Middle frontal gyrus (tissue), 1 donor: ENCODE data around the gene HTR2B.
"Not testable (repeated sequence)": the region's sequence is repeated elsewhere in the genome, so short reads cannot be mapped to it uniquely, and the experiment has no call there.

Experiments used
- DNase-seq: peaks from one replicate; pipeline ENCODE4 v3.0.0-alpha.2; 2015; ENCODE audit warnings: low spot score; ENCODE audit errors: extremely low spot score

The HTR2B gene

DNA sequence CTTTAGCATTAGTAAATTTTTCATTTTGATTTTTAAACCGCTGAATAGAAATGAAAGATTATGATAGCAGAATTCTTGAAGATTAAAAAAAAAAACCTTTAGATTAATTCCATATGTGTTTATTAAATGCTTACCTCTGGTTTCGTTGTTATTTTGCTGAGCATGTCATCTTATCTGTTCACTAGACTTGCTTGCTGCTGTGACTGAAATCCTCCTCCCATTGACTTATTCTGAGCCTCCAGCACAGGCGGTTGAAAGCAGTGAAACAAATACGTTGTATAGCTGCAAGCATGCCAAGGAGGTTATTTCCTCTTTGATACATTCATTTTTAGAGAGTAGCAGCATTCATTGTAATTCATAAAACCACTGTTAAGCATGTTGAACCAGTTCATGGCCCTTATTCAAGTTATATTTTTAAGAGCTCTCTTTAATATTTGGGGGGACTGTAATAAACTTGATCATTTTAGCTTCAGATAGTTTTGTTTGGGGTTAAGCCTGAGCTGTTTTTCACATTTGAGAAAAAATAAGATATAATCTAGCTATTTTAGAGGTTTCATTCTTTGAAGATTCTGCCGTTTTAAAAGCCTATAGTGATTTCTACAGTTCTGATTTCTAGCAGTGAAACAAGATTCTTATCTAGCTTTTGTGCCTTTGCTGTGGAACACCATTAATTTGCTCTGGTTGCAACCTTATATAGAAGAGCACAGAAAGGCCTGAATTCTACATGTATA, at the start of gene HTR2B:
TSS of gene HTR2B (minus strand) at position 205 of the 731 bp plus-strand sequence. CDS start 1,278 bp downstream, outside the sequence.
- no peak for DNase-seq

DNA sequence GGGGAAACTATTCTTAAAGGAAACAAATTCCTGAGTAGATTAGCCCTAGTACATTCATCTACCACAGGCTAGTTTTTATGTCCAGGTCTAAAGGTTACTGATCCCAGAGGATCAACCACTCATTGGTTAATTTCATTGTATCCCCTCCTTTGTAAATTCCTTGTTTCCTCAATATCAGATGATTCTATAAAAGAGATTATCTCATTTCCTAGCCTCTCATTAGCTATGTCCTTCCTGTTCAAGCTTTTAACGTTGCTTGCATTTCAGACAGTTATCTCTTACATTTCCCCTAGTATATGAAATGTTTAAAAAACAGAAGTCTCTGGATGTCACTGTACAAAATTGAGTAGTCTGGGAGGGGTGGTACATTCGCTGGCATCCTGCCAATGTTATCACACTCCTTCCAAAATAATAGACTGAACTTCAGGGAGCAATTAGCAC, 49.4 kb upstream of the HTR2B start:
- DNase-seq: no peak

DNA sequence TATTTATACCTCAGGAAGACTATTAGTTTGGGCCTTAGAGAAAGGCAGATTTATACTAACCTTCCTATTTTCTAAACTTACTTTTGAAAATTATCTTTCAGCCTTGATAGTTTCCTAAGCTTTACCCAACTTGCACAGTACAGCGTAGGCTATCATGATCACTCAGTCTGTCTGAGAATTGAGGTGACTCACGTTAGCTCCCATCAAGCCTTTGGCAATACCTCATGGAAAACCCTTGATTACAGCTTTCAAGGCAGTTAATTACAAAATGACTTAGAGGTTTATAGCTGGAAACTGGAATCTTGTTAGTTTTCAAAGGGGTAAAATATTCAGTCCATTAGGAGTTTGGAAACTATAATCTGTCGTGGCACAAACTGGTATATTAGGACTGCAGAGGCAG, 47.2 kb upstream of the HTR2B start:
- no peak for DNase-seq

DNA sequence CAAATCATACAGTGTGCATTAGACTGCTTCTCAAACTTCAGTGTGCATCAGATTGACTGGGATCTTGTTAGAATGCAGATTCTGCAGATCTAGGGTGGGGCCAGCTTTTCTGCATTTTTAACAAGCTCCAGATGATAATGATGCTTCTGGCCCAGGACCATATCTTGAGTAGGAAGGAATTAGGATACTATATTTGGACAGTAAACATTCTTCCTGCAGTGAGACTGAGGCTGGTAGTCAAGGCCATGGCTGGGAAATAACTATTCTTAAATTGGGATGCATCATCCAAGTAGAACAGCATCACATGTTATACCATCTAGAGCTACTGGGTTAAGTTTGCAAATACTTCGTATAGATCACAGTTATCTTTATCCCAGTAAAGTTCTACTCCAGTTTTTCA, 45.2 kb upstream of the HTR2B start:
- DNase-seq: no peak

DNA sequence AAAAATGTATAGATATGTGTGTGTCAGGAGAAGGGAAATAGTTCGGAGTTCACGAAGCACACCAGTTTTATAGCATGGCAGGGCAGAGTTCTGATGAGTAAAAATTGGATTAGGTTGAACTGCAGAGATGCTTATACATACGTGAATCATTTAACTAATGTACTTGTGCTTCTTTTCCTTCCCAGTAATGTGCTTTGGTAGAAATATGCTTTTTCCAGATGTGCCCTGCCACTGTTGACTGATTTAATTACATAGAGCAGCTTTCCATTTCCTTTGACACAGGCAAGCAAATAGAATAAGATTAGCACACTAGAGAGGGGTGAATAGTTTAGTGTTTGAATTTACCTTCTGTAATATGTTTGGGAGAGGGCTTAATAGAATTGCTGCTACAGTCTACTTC, 44.6 kb upstream of the HTR2B start:
- DNase-seq: no peak

DNA sequence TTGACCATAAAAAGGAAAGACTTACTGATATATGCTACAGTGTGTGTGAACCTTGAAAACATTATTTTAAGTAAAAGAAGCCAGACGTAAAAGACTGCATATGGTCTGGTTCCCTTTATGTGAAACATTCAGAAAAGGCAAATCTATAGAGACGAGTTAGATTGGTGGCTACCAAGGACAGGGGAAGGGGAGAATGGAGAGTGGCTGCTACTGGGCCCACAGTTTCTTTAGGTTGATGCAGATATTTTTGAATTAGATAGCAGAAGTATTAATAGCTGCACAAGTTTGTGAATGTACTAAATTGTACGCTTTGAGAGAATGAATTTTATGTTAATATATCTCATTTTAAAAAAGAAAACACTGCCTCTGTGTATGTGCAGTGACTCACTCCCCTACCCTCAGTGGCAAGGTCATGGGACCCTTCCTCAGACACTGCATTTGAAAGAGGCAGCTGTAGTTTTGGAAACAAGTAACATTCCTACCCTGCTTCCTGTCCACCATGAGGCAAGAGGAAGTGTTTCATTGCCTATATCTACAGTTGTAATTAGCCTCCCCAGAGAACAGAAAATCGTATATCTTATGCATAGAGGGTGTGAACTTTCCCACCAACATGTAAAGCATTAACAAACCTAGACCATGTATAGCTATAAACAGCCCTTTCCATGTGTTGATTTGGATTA, 43.8 kb upstream of the HTR2B start:
- DNase-seq: no peak

DNA sequence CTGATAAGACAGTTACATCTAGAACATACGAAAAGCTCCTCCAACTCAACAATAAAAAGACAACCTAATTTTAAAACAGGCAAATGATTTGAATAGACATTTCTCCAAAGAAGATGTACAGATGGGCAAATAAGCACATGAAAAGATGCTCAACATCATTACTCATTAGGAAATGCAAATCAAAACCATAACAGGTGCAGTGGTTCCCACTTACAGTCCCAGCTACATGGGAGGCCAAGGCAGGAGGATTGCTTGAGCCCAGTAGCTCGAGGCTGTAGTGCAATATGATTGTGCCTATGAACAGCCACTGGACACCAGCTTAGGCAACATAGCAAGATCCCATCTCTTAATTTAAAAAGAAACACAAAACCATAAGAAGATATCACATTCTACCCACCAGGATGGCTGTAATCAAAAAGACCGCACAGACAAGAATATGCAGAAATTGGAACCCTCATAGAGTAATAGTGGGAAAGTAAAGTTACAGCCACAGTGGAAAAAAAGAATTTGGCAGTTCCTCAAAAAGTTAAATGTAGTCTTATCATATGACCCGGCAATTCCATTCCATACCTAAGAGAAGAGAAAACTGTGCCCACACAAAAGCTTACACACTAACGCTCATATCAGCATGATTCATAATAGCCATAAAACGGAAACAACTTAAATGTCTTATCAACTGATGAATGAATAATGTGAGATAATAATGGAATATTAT, 43.1 kb upstream of the HTR2B start:
- no peak for DNase-seq

DNA sequence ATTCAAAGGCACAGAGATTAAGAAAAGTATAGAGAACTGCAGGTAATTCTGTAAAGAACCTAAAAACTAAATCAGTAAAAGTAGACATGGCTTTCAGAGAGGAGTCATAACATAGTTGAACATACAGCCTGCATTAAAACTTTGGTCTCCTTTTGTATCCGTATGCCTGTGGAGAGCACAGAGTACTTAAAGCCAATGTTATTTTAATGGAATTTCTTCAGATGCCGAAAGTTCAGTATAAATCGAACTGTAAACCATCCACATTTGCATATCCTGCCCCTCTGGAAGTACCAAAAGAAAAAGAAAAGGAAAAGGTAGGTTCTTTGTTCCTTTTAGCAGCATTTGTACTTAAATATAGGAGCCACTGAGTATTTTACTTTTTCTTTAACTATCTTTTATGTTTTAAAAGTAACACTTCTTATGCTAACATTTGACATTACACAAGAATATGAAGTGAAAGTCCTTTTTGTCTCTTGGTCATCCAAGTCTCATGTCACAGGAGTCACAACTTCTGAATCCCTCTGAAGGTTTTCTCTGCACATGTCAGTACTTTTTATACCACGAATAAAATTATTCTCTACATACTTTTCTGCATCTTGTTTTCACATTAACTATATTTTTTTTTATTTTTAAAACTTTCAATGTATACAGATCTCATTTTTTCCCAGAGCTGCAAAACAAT, 38.7 kb upstream of the HTR2B start:
- no peak for DNase-seq

DNA sequence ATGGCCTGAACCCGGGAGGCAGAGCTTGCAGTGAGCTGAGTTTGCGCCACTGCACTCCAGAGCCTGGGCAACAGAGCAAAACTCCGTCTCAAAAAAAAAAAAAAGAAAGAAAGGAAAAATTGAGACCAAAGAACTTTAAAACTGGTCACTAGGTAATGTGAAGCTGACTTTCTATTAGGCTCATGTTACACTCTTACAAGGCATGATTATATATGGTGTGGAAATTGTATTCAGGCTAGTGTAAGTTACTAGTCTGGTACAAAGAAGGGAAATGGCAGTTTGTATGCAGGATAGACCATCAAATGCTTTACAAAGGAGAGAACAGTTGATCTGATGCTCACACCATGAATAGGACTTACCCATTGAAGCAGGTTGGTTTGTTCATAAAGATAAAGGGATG, 38.2 kb upstream of the HTR2B start:
- no peak for DNase-seq

DNA sequence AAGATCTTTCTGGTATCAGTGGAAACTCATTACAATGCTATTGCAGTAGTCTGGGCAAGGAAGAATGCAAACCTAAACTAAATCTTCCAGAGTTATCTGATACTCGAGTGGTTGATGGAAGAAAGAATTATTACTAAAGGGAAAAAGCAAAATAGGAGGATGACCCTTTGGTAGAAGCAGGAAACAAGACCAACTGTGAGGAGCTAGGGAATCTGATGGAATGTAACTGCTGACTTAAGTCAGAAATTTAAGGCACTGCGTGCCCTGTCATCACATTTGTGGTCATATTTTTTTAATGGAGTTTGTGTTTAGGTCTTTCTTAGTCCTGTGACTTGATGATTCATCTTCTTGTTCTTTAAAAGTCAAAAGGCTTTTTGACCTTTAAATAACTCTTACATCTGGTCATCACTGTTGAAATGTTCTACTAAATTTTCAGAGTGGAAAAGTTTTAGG, 37.1 kb upstream of the HTR2B start:
- DNase-seq: no peak

DNA sequence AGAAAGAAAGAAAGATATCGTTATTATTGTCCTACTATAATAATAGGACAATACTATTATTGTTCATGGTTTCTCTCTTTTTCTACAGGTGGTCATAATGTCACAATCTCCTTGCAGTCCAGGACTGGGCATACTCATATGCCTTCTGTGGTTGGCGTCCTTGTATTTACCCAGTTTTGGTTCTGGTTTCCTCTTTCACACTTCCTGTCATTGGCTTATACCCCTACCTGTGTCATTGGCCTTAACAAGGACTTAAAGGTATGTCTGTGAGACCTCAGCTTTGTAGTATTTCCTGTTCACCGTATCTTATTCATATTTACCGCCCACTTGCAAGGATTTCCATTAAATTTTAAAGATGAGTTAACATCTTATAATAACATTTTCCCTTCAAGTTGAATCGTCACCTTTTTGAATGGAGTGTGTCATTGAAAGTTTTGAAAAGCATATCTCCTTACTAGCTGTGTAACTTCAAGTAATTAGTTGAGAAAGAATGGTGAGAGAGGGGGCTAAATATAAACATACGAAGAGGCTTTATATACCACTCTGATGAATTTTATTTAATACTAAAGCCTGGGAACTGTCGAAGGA, 36.5 kb upstream of the HTR2B start:
- no peak for DNase-seq

DNA sequence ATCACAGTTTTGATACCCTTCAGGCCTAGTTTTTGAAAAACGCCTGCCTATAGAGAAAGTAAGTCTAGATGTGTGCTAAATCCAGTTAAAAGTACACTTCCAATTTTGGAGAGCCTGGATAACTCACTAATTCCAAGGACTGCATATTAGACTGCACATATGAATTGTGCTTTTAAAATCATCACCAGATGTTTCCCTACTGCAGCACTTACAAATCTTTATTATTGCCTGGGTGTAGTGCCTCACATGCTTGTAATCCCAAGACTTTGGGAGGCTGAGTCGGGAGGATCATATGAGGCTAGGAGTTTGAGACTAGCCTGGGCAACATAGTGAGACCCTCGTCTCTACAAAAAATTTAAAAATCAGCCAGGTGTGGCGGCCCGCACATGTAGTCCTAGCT, 35.9 kb upstream of the HTR2B start:
- no peak for DNase-seq

DNA sequence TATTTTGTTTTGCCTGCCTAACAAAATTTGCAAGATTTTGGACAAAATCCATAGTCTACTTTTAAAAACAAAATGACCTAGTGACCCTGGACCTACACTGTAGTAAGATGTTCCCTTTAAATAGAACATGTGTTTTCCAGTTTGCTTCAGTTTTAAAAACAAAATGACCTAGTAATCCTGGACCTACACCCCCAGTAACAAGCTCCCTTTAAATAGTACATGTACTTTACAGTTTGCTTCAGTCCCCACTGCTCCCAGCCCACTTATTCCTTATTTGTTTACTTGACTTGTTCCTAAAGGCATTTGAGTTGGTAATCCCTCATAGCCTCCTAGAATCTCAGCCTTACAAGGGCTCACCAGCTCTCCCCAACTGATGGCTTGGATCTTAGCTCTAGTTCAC, 34.5 kb upstream of the HTR2B start:
- DNase-seq: no peak

DNA sequence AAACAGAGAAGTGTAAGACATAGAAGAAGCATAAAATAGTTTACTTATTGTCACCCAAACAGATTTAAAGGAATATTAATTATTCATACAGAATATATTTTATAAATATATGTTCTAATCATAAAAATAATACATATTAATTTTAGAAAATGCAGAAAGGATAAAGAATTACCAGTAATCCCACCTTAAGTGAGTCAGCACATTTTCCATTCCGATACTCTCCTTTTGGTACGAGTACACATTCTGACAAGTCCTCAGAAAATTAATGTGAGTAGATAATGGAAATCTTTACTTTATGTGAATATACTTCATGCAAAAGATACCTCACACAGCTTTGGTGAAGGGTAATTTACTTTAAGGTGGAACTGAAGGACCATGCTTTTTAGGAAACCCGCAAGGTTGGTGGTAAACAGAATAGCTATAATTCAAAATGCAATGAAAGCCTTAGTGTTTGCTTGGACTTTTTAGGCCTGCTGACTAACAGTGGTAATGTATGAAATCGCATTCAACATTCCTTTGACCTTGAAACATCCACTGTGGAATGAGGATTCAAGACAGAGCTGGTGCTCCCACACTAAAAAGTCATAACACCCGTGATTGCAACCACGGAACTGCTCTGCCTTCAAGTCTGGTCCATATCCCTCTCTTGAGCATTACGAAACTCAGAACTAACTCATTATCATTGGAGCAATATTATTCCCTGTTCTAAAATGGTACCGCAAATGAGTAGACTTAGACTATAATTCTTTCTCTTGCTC, 28.1 kb upstream of the HTR2B start:
- DNase-seq: no peak

DNA sequence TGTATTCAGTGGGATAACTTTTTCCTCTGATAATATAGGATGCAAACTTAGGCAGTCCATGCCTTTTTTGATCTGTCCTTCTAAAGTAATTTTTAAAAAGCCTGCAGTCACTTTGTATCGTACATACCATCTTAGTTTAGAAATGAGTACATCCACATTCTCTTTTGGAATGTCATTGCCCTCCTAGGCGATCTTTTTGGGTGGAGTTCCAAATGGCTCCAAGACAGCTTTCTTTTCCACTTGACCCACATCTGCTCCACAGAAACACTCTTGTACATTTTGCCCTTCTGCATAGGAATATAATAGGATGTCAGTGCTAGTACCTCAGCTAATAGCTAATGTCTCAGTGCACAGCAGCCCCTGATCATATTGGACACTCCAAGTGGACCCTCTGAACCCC, 21.8 kb upstream of the HTR2B start:
- DNase-seq: no peak

DNA sequence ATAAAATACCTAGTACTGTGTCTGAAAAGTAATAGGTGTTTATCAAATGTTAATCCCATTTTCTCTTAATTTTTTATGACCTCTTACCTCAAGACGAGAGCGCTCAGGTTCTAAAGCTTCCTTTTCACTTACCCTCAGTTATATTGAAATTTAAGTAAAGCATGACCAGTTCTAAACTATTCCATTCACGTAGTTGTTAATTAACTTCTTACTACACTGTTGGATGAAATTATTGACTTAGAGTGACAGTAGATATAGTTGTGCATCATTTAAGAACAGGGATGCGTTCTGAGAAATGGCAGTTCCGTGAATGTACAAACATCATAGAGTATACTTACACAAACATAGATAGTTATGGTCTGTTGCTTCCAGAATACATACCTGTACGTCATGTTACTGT, 20.1 kb upstream of the HTR2B start:
- DNase-seq: no peak

DNA sequence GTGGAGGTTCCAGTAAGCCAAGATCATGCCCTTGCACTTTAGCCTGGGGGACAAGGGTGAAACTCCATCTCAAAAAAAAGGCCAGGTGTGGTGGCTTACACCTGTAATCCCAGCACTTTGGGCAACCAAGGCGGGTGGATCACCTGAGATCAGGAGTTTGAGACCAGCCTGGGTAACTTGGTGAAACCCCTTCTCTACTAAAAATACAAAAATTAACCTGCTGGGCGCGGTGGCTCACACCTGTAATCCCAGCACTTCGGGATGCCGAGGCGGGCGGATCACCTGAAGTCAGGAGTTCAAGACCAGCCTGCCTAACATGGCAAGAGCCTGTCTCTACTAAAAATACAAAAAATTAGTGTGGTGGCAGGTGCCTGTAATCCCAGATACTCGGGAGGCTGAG, 16.0 kb upstream of the HTR2B start:
- DNase-seq: not testable (repeated sequence)

DNA sequence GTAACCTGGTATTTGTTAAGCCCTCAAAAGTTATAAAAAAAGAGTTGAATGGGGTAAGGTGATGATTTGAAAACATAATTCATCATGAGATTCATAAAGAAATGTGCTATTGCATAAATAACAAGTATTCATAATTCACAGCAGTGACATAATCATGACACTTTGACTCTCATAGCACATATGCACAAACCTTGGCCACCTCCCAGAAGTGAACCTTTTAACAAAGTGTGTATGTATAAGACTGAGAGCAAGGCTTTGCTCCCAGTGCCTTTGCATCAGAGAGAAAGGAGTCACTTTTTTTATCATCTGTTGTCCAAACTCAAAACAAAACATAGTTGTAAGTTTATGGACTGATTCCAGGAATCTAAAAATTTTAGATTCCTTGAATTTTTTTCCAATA, 15.0 kb upstream of the HTR2B start:
- no peak for DNase-seq

DNA sequence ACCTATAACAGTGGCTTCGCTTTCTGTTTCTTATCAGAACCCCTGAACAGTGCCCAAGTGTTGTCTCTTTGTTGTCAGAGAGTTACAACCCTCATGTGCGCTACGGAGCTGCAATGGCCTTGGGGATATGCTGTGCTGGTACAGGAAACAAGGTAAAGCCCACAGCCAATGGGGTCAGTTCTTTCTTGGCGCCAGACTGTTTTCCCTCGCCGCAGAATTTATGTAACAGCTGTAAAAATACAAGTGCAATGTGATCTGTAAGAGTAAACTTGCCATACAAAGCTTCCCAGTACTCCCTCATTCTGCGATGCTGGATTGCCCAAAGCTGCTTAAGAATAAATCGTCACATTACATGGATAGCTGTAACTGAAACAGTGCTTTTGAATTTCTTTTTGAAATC, 13.9 kb upstream of the HTR2B start:
- DNase-seq: no peak

DNA sequence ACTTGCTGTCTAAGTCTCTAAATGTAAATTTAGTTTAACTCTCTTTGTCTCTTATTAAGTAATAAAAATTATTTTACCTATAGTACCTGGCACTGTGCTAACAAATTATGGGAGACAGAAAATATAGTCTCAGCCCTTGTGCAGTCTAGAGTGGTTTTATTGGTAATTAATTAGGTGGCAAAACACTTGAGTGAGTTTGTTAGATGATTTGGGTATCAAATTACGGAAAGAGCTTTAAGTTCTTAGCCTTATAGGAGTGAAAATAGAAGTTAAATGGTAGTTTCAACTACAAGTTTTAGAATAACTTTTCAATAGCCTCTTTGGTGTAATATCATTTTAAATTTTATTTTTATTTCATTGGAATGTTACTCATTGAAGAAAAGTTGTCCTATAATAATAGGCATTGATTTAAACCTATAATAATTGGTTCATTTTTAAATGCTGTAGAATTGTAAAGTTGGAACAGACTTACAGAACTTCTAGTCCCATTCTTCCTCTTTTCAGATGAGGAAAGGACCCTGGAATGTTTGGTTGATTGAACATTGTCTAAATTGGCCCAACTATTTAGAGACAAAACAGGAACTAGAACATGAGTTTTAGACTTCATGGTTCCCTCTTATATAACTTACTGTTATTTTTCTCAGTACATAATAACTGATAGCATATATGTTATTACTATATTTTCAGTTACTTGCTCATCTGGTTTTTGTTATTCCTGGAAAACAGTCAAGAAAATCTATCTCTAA, 10.2 kb upstream of the HTR2B start:
- DNase-seq: no peak
